PC-3 (cell line): ENCODE results near the gene PARP1. TPM values are rescaled to one million over a fixed set of nuclear protein-coding genes. Genes with fewer than 3 reads are reported as not detected.

ENCODE experiments used
- ATAC-seq: fragments of 200-7000 bp; cut with Tn5 transposase; 2 replicates; pipeline ENCODE4 v1.9.1; 2020; ENCODE audit warnings: mild to moderate bottlenecking, moderate library complexity
- BruUV-seq: library from RNA; stranded (reverse); fragments of 400-500 nt; replicated peaks from 2 replicates; lab custom pipeline; 2021; lab: Mats Ljungman, UMichigan
- CTCF ChIA-PET: fragments of 300-600 bp; sonication (Branson Sonifier 250); formaldehyde crosslinking; loops from one replicate; lab custom pipeline; 2022; ENCODE audit warnings: antibody characterized with exemption; lab: Charles Lee
- POLR2A ChIA-PET: fragments of 300-600 bp; sonication (Branson Sonifier 250); formaldehyde crosslinking; loops from one replicate; lab custom pipeline; 2022; ENCODE audit warnings: antibody characterized with exemption; ENCODE audit not compliant: unreplicated experiment; lab: Charles Lee
- DNase-seq: peaks from one replicate; pipeline ENCODE4 v3.0.0-alpha.2; 2015
- H2AFZ ChIP-seq: fragments of 300-600 bp; sonication (generic); 2 replicates; pipeline ENCODE4 v1.6.0; 2016; ENCODE audit warnings: antibody characterized with exemption, low read length
- H3F3A ChIP-seq: fragments of 300-600 bp; sonication (generic); one replicate; pipeline ENCODE4 v1.6.0; 2017; ENCODE audit warnings: antibody characterized with exemption, low read length, control low read depth, mild to moderate bottlenecking; ENCODE audit not compliant: unreplicated experiment
- H3K27ac ChIP-seq: fragments of 300-600 bp; sonication (generic); 2 replicates; pipeline ENCODE4 v1.5.1; 2016; ENCODE audit warnings: mild to moderate bottlenecking, low read length
- H3K27me3 ChIP-seq: fragments of 300-600 bp; sonication (generic); 2 replicates; pipeline ENCODE4 v1.6.1; 2016; ENCODE audit warnings: low read length, mixed read lengths
- H3K36me3 ChIP-seq: fragments of 300-600 bp; sonication (generic); 2 replicates; pipeline ENCODE4 v1.6.1; 2016; ENCODE audit warnings: low read depth, mixed run types, low read length, mixed read lengths
- H3K4me1 ChIP-seq: fragments of 300-600 bp; sonication (generic); 2 replicates; pipeline ENCODE4 v1.5.1; 2016; ENCODE audit warnings: low read length; ENCODE audit not compliant: insufficient read depth
- H3K4me2 ChIP-seq: fragments of 300-600 bp; sonication (generic); 2 replicates; pipeline ENCODE4 v1.6.0; 2016; ENCODE audit warnings: low read length
- H3K4me3 ChIP-seq: fragments of 300-600 bp; sonication (generic); 2 replicates; pipeline ENCODE4 v1.5.1; 2016; ENCODE audit warnings: mild to moderate bottlenecking, low read length, mixed read lengths
- H3K79me2 ChIP-seq: fragments of 300-600 bp; sonication (generic); 2 replicates; pipeline ENCODE4 v1.6.1; 2017; ENCODE audit warnings: low read length, mixed read lengths
- H3K9ac ChIP-seq: fragments of 300-600 bp; sonication (generic); 2 replicates; pipeline ENCODE4 v1.6.0; 2016; ENCODE audit warnings: mild to moderate bottlenecking, low read length
- H3K9me2 ChIP-seq: fragments of 300-600 bp; sonication (generic); replicated peaks from 2 replicates; pipeline ENCODE4 v1.6.1; 2016; ENCODE audit warnings: mixed run types, low read length, mixed read lengths
- H3K9me3 ChIP-seq: fragments of 300-600 bp; sonication (generic); 2 replicates; pipeline ENCODE4 v1.6.1; 2016; ENCODE audit warnings: low read length, mixed read lengths
- H4K20me1 ChIP-seq: fragments of 300-600 bp; sonication (generic); 2 replicates; pipeline ENCODE4 v1.6.1; 2016; ENCODE audit warnings: low read length, mixed read lengths
- CTCF ChIP-seq: fragments of 300-600 bp; sonication (generic); conservative IDR thresholded peaks from 2 replicates; pipeline ENCODE4 v1.5.1; 2017; ENCODE audit warnings: antibody characterized with exemption, low read depth, mild to moderate bottlenecking, low read length
- EZH2 ChIP-seq: fragments of 300-600 bp; sonication (generic); IDR thresholded peaks from one replicate; pipeline ENCODE4 v1.6.1; 2017; ENCODE audit warnings: antibody characterized with exemption, mild to moderate bottlenecking, low read length; ENCODE audit not compliant: unreplicated experiment
- EZH2phosphoT487 ChIP-seq: fragments of 300-600 bp; sonication (generic); IDR thresholded peaks from 2 replicates; pipeline ENCODE4 v1.6.1; 2018; ENCODE audit warnings: mild to moderate bottlenecking, antibody characterized with exemption, low read length, borderline replicate concordance
- intact Hi-C: fragments of 100-400 bp; cut with micrococcal nuclease; formaldehyde crosslinking; loops from 2 replicates; pipeline ENCODE4 v1.9.0; 2023
- total RNA-seq: library from RNA; depleted of rRNA; stranded (reverse); fragments of >200 nt; gene quantifications from 2 replicates; pipeline ENCODE4 v1.2.3, GENCODE V29; 2014

Gene PARP1
- total RNA-seq, 1 experiment from 2014 or later = 538 TPM

DNA sequence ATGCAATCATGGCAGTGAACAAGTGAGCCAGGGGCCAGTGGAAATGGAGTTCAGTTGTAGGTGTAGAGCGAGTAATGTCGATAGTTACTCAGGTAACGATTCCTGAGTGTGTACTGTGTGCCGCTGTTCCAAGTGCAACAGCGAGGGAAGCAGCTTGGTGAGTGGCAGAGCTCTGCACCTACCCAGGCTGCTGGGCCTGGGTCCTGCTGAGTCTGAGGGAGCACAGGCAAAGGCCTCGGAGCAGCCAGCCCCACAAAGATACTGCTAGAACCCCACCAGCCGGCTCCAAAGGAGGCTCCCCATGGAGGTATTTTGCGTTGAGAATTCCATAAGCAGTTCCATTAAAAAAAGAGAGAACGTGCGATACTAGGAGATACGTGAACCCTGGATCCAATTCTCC, 23.2 kb downstream of the PARP1 start:
- Histone ChIP-seq H3K4me1 (no peaks in the 10 kb centered on the region), H3K36me3 (peaks cover 96% of the 10 kb centered on the region), H3K27me3 (no peaks in the 10 kb centered on the region), H3K9me3 (no peaks in the 10 kb centered on the region), H3K9ac (no peak overlapping the region), H2AFZ (no peak overlapping the region), H3K4me2 (no peak overlapping the region), H3F3A (no peaks in the 10 kb centered on the region), H3K27ac (no peak overlapping the region), H4K20me1 (no peaks in the 10 kb centered on the region), H3K9me2 (no peaks in the 10 kb centered on the region), H3K79me2 (no peaks in the 10 kb centered on the region), H3K4me3 (no peak overlapping the region)
- TF ChIP-seq EZH2 = no peak
- no peak for TF ChIP-seq CTCF
- TF ChIP-seq EZH2phosphoT487 = no peak
- ChIA-PET CTCF (no interaction called here), POLR2A (no interaction called here)
- no peak for DNase-seq
- BruUV-seq = no TSS peak
- no peak for ATAC-seq
- intact Hi-C loops = no loop called here

DNA sequence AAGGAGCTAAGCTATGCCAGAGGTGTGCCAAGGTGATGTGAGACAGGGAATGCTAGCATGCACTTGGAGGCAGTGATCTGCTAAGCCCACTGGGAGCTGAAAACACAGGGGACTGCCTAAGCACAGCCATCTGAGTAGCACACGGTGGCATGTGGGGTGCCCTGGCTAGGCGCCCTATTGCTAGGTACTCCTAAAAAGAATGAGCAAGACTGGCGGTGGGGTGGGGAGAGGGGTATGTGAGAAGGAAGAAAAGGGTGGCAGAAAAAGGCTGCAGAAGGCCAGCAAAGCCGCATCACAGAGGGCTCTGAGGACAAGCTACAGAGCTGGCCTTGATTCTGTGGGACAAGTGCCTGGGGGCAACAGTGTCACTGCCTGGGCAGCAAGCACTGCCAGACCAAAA, 23.9 kb downstream of the PARP1 start:
- Histone ChIP-seq H3K27ac (no peak overlapping the region), H3K79me2 (no peaks in the 10 kb centered on the region), H4K20me1 (no peaks in the 10 kb centered on the region), H3K4me3 (no peak overlapping the region), H3K36me3 (peaks cover 96% of the 10 kb centered on the region), H3K9ac (no peak overlapping the region), H2AFZ (no peak overlapping the region), H3F3A (no peaks in the 10 kb centered on the region), H3K27me3 (no peaks in the 10 kb centered on the region), H3K4me1 (no peaks in the 10 kb centered on the region), H3K4me2 (no peak overlapping the region), H3K9me3 (no peaks in the 10 kb centered on the region), H3K9me2 (no peaks in the 10 kb centered on the region)
- no peak for DNase-seq
- no TSS peak for BruUV-seq
- TF ChIP-seq EZH2phosphoT487 (no peak), EZH2 (no peak), CTCF (no peak)
- intact Hi-C loops = no loop called here
- ChIA-PET POLR2A (no interaction called here), CTCF (no interaction called here)
- ATAC-seq = no peak

GRCh38 chr1:226382030-226382429, 25.9 kb downstream of the PARP1 start:
- H3K27me3 ChIP-seq = no peaks in the 10 kb centered on the region
- H3K36me3 ChIP-seq = peaks cover 97% of the 10 kb centered on the region
- no peaks in the 10 kb centered on the region for H3K4me1 ChIP-seq
- POLR2A ChIA-PET = no interaction called here
- no peaks in the 10 kb centered on the region for H3K9me3 ChIP-seq
- no peak overlapping the region for H3K4me2 ChIP-seq
- CTCF ChIA-PET = no interaction called here
- no peaks in the 10 kb centered on the region for H3K9me2 ChIP-seq
- H4K20me1 ChIP-seq = no peaks in the 10 kb centered on the region
- intact Hi-C loops = no loop called here
- H3K9ac ChIP-seq = no peak overlapping the region
- no peak overlapping the region for H3K4me3 ChIP-seq
- no TSS peak for BruUV-seq
- DNase-seq = no peak
- no peak overlapping the region for H3K27ac ChIP-seq
- no peaks in the 10 kb centered on the region for H3F3A ChIP-seq
- H2AFZ ChIP-seq = no peak overlapping the region
- no peaks in the 10 kb centered on the region for H3K79me2 ChIP-seq
- TF ChIP-seq EZH2phosphoT487 = no peak
- TF ChIP-seq EZH2 = no peak
- TF ChIP-seq CTCF = no peak
- ATAC-seq = no peak
